ENCODE data around the gene C12orf76. TPM values are rescaled to one million over a fixed set of nuclear protein-coding genes. Genes with fewer than 3 reads are reported as not detected.
"Not testable (repeated sequence)": the region's sequence is repeated elsewhere in the genome, so short reads cannot be mapped to it uniquely, and the experiment has no call there.

C12orf76 gene
- total RNA-seq, 1 experiment from 2014 or later, result 29.4 TPM

DNA sequence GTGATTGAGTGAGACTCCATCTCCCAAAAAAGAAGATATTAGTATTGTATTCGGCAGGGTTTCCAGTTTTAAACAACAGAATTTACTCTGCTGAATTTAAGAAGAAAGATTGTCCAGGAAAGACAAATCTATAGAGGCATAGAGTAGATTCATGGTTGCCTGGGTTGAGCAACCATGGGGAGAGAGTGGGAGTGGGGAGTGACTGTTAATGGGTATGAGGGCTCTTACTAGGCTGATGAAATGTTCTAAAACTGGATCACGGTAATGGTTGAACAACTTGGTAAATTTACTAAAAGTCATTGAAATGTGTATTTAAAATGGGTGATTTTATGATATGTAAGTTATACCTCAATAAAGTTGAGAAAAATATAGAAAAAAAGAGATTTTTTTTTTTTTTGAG is 13.9 kb upstream of the C12orf76 start:
- no peak overlapping the region for H3K4me2 ChIP-seq
- 0 out of 2 replicates have a peak, but pooled peaks cover 4% of the 10 kb centered on the region for H3K4me1 ChIP-seq (replicated peaks; ENCODE audit: insufficient read depth)
- CTCF ChIA-PET, result no interaction called here
- H3K27ac ChIP-seq, result no peak overlapping the region
- no peak for DNase-seq
- H4K20me1 ChIP-seq (ENCODE audit: insufficient read depth), result no peaks in the 10 kb centered on the region
- no peak overlapping the region for H3K4me3 ChIP-seq
- POLR2A ChIA-PET (ENCODE audit: unreplicated experiment), result no interaction called here
- no peaks in the 10 kb centered on the region for H3K36me3 ChIP-seq (ENCODE audit: low read depth)
- intact Hi-C loops (cut with micrococcal nuclease; ENCODE audit: unreplicated experiment), result no loop called here
- no peaks in the 10 kb centered on the region for H3F3A ChIP-seq (ENCODE audit: insufficient read depth, low read depth)
- no peaks in the 10 kb centered on the region for H3K9me2 ChIP-seq (ENCODE audit: insufficient read depth)
- BruUV-seq (replicated peaks), result no TSS peak
- H3K79me2 ChIP-seq (ENCODE audit: low read depth), result no peaks in the 10 kb centered on the region
- no peak overlapping the region for H2AFZ ChIP-seq
- H3K9me3 ChIP-seq (ENCODE audit: insufficient read depth, low read depth), result no peaks in the 10 kb centered on the region
- H3K27me3 ChIP-seq (ENCODE audit: insufficient read depth, low read depth), result 0 out of 2 replicates have a peak, but pooled peaks cover 3% of the 10 kb centered on the region
- TF ChIP-seq, protein P1, sequence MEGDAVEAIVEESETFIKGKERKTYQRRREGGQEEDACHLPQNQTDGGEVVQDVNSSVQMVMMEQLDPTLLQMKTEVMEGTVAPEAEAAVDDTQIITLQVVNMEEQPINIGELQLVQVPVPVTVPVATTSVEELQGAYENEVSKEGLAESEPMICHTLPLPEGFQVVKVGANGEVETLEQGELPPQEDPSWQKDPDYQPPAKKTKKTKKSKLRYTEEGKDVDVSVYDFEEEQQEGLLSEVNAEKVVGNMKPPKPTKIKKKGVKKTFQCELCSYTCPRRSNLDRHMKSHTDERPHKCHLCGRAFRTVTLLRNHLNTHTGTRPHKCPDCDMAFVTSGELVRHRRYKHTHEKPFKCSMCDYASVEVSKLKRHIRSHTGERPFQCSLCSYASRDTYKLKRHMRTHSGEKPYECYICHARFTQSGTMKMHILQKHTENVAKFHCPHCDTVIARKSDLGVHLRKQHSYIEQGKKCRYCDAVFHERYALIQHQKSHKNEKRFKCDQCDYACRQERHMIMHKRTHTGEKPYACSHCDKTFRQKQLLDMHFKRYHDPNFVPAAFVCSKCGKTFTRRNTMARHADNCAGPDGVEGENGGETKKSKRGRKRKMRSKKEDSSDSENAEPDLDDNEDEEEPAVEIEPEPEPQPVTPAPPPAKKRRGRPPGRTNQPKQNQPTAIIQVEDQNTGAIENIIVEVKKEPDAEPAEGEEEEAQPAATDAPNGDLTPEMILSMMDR (conservative IDR thresholded peaks at IDR 0.05), result no peak
- TF ChIP-seq EZH2 (IDR thresholded peaks at IDR 0.05; ENCODE audit: low read depth), result no peak

DNA sequence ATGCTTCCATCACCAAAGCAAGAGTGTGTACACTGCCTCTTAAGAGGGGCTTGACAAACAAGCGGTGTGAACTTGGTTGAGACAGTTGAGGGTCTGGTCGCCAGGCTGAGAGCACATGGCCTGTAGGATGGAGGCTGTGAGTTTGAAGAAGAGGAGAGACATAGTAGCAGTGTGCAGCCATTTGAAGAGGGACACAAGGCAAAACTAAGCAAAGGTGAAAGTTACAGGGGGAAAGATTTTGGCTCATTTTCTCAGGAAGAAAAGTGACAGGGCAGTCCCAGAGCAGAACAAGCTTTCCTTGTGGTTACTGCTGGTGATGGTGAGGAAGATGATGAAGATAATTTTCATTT is 11.3 kb upstream of the C12orf76 start:
- Histone ChIP-seq H3F3A (ENCODE audit: insufficient read depth, low read depth) (peaks cover 19% of the 10 kb centered on the region), H3K79me2 (ENCODE audit: low read depth) (no peaks in the 10 kb centered on the region), H3K4me2 (no peak overlapping the region), H2AFZ (no peak overlapping the region), H3K9me3 (ENCODE audit: insufficient read depth, low read depth) (no peaks in the 10 kb centered on the region), H4K20me1 (ENCODE audit: insufficient read depth) (no peaks in the 10 kb centered on the region), H3K27me3 (ENCODE audit: insufficient read depth, low read depth) (no peaks in the 10 kb centered on the region), H3K9me2 (ENCODE audit: insufficient read depth) (no peaks in the 10 kb centered on the region), H3K4me3 (no peak overlapping the region), H3K27ac (no peak overlapping the region), H3K4me1 (replicated peaks; ENCODE audit: insufficient read depth) (peaks cover 19% of the 10 kb centered on the region), H3K36me3 (ENCODE audit: low read depth) (no peaks in the 10 kb centered on the region)
- intact Hi-C loops (cut with micrococcal nuclease; ENCODE audit: unreplicated experiment), result no loop called here
- DNase-seq, result no peak
- no TSS peak for BruUV-seq (replicated peaks)
- TF ChIP-seq EZH2 (IDR thresholded peaks at IDR 0.05; ENCODE audit: low read depth), result no peak
- TF ChIP-seq, protein P1 (conservative IDR thresholded peaks at IDR 0.05), result no peak
- ChIA-PET CTCF (no interaction called here), POLR2A (ENCODE audit: unreplicated experiment) (no interaction called here)

DNA sequence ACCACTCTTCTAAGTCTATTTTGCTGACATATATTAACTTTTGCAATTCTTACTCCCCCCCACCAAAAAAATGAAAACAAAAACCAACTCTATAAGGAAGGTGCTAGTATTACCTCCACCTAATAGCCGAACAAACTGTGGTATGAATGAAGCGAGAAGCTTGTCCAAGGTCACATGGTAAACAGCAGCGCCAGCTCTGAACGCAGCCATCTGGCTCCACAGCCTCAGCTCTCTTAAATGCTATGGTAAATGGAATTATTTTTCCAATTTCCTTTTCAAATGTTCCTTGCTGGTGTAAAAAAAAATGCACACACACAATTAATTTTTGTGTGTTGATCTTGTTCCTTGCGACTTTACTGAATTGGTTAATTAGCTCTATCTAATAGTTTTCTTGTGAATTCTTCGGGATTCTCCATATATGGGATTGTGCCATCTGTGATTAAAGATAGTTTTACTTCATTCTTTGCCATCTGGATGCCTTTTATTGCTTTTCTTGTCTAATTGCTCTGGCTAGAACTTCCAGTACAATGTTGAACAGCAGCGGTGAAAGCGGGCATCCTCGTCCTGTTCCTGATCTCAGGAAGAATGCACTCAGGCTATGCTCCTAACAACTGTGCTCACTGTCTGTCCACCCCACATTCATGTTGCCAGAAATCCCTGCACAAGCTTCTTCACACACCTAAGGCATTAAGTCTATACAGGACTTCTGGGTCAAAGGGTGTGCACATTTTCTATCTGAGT is 10.7 kb upstream of the C12orf76 start:
- no peak for DNase-seq
- Histone ChIP-seq H3K79me2 (ENCODE audit: low read depth) (no peaks in the 10 kb centered on the region), H3K4me2 (no peak overlapping the region), H3K36me3 (ENCODE audit: low read depth) (no peaks in the 10 kb centered on the region), H3K27me3 (ENCODE audit: insufficient read depth, low read depth) (no peaks in the 10 kb centered on the region), H4K20me1 (ENCODE audit: insufficient read depth) (no peaks in the 10 kb centered on the region), H3K27ac (no peak overlapping the region), H3K9me3 (ENCODE audit: insufficient read depth, low read depth) (no peaks in the 10 kb centered on the region), H2AFZ (no peak overlapping the region), H3K4me1 (replicated peaks; ENCODE audit: insufficient read depth) (peaks cover 20% of the 10 kb centered on the region), H3K4me3 (no peak overlapping the region), H3K9me2 (ENCODE audit: insufficient read depth) (no peaks in the 10 kb centered on the region), H3F3A (ENCODE audit: insufficient read depth, low read depth) (peaks cover 20% of the 10 kb centered on the region)
- ChIA-PET CTCF (no interaction called here), POLR2A (ENCODE audit: unreplicated experiment) (interaction anchor here (0.6 kb wide), 1 partner anchor 345 kb away, joined by 4 read pairs; no protein-coding TSS in a partner anchor)
- no peak for TF ChIP-seq EZH2 (IDR thresholded peaks at IDR 0.05; ENCODE audit: low read depth)
- TF ChIP-seq, protein P1 (conservative IDR thresholded peaks at IDR 0.05), result no peak
- intact Hi-C loops (cut with micrococcal nuclease; ENCODE audit: unreplicated experiment), result no loop called here
- no TSS peak for BruUV-seq (replicated peaks)

DNA sequence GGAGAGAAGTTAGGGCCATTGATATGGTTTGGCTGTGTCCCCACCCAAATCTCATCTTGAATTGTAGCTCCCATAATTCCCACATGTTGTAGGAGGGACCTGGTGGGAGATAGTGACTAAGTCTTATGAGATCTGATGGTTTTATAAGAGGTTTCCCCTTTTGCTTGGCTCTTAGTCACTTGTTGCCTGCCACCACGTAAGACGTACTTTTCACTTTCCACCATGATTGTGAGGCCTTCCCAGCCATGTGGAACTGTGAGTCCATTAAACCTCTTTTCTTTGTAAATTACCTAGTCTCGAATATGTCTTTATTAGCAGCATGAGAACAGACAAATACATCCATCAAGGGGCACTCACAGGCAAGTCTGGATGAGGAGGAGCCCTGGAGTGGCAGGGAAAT is 8.3 kb upstream of the C12orf76 start:
- H3K4me3 ChIP-seq; CTCF ChIA-PET; BruUV-seq (replicated peaks); H3K4me2 ChIP-seq; DNase-seq; H3K36me3 ChIP-seq (ENCODE audit: low read depth); H3K9me2 ChIP-seq (ENCODE audit: insufficient read depth); H3K79me2 ChIP-seq (ENCODE audit: low read depth); H3K9me3 ChIP-seq (ENCODE audit: insufficient read depth, low read depth); H3K27me3 ChIP-seq (ENCODE audit: insufficient read depth, low read depth); H2AFZ ChIP-seq; H4K20me1 ChIP-seq (ENCODE audit: insufficient read depth); intact Hi-C loops (cut with micrococcal nuclease; ENCODE audit: unreplicated experiment): not testable (repeated sequence)
- POLR2A ChIA-PET (ENCODE audit: unreplicated experiment), result interaction anchor here (0.6 kb wide), 1 partner anchor 12 kb away, joined by 25 read pairs; no protein-coding TSS in a partner anchor
- H3K27ac ChIP-seq, result 0 out of 2 replicates have a peak overlapping the region, but pooled peaks have one; percentile 51
- peaks cover 20% of the 10 kb centered on the region for H3F3A ChIP-seq (ENCODE audit: insufficient read depth, low read depth)
- H3K4me1 ChIP-seq (replicated peaks; ENCODE audit: insufficient read depth), result peaks cover 20% of the 10 kb centered on the region
